Bronchial epithelial cell (primary cell): ENCODE measurements around the gene PMFBP1. TPM values are rescaled to one million over a fixed set of nuclear protein-coding genes. Genes with fewer than 3 reads are reported as not detected.

Experiments used
- DNase-seq: peaks from one replicate; pipeline ENCODE4 v3.0.0-alpha.2; 2010; ENCODE audit warnings: low read depth
- FAIRE-seq: peaks from 2 replicates; lab custom pipeline; 2011; peaks lifted over from hg19 to GRCh38; lab: Jason Lieb, UNC
- H3K27me3 ChIP-seq: 2 replicates; pipeline ENCODE4 v1.5.1; 2011; ENCODE audit warnings: low read length; ENCODE audit not compliant: control insufficient read depth, insufficient read depth
- H3K36me3 ChIP-seq: 2 replicates; pipeline ENCODE4 v1.5.1; 2011; ENCODE audit warnings: low read length; ENCODE audit not compliant: control insufficient read depth, insufficient read depth
- H3K4me3 ChIP-seq: 2 replicates; pipeline ENCODE4 v1.5.1; 2011; ENCODE audit warnings: mild to moderate bottlenecking, low read depth, low read length, control low read depth
- CTCF ChIP-seq: IDR thresholded peaks from 2 replicates; pipeline ENCODE4 v1.5.1; 2011; ENCODE audit warnings: mild to moderate bottlenecking, moderate library complexity, low read length, control low read depth, inconsistent platforms; ENCODE audit not compliant: insufficient read depth, severe bottlenecking
- total RNA-seq: library from RNA; depleted of rRNA; stranded (reverse); fragments of >200 nt; gene quantifications from 2 replicates; pipeline ENCODE4 v1.2.1, GENCODE V29; 2014

PMFBP1 gene
- total RNA-seq, 1 donor from 2014 or later: 0.53 TPM

DNA sequence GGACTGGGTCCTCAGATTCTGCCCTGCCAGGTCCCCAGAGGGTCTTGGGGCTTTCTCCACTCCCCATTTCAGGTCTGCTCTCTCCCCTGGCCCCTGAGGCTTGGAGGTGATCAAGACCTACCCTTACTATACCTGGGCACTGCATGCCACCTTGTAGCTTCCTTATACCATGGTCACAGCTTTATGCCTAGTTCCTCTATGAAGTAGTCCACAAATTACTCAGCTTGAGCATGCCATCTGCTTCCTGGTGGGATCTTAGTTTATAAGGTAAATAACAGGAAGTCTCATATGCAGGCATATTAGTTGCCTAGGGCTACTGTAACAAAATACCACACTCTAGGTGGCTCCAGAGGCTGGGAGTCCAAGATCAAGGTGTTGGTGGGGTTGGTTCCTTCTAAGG, 11.0 kb upstream of the PMFBP1 start:
- no peak for FAIRE-seq
- no peaks in the 10 kb centered on the region for H3K27me3 ChIP-seq
- no peak for TF ChIP-seq CTCF
- no peaks in the 10 kb centered on the region for H3K36me3 ChIP-seq
- no peak for DNase-seq
- H3K4me3 ChIP-seq: no peak overlapping the region

DNA sequence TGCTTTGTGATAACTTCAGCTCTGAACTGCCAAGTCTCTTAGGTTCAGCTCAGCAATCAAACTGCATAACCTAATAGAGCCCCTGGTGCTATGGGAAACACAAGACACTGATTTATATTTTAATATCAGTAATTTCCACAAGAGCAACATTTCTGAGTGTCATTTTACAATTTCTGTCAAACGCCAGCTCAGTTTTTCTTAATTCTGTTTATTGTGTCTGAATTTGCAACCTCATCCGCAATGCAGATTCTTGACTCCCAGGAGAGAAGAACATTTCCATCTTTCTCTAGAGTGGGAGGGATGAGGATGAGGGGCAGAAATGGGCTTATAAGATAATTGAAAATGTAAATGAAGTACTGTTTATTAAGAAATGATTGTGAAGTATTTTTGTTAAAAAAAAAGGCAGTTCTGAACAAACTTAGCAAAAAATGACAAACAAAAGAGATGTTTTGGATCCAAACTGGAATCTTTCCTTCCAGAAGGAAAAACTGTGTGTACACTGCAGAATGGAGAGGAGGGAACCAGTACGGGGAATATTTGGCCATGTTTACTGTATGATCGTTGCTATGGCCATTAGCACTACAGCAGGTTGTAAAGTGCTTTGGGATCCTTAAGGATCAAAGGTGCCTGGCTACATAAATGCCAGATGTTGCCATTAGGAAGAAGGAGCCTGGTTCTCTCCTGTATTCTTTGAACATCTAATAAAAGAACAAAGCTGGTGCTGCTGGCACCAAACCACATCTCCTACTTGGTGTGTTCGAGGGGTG, 7.4 kb upstream of the PMFBP1 start:
- Histone ChIP-seq H3K4me3 (no peak overlapping the region), H3K27me3 (no peaks in the 10 kb centered on the region), H3K36me3 (no peaks in the 10 kb centered on the region)
- FAIRE-seq: no peak
- DNase-seq: no peak
- TF ChIP-seq CTCF: no peak

DNA sequence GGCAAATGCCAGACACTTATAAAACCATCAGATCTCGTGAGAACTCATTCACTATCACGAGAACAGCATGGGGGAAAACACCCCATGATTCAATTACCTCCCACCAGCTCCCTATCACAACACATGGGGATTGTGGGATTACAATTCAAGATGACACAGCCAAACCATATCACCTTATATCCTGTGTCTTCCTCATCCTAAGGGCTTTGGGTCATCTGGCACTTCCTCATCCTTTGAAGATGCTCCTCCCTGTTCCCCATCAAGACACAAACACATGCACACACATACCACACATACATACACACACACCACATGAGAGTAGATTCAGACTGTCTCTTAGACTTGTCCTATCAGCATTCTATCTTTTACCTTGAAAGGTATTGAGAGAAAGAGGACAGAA, 2.8 kb upstream of the PMFBP1 start:
- H3K27me3 ChIP-seq: no peaks in the 10 kb centered on the region
- no peak overlapping the region for H3K4me3 ChIP-seq
- FAIRE-seq (no peak), DNase-seq (no peak)
- no peak for TF ChIP-seq CTCF
- no peaks in the 10 kb centered on the region for H3K36me3 ChIP-seq

DNA sequence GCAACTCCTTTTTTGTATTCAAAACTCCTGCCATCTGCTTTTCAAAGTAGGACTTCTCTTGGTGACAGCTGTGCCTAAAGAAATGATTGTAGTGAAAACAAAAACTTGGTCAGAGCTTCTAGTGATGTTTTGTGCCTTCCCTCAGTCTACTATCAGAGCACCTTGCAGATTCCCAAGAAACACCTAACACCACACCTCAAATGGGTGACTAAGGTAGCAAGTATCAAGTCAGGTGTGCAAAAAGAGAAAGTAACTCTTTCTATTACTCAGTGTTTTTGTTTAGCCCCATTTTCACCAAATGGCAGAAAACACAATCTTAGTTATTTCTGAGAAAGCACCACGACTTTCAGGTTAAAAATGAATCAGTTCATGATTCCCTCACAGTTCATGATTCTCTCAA, 2.0 kb upstream of the PMFBP1 start:
- H3K36me3 ChIP-seq: no peaks in the 10 kb centered on the region
- H3K27me3 ChIP-seq: no peaks in the 10 kb centered on the region
- H3K4me3 ChIP-seq: no peak overlapping the region
- DNase-seq (peak; percentile 7), FAIRE-seq (peak; percentile 75)
- TF ChIP-seq CTCF: no peak

- H3K27me3 ChIP-seq: no peaks in the 10 kb centered on the region
- H3K36me3 ChIP-seq: no peaks in the 10 kb centered on the region
- FAIRE-seq (no peak), DNase-seq (no peak)
- TF ChIP-seq CTCF: no peak
- H3K4me3 ChIP-seq: no peak overlapping the region
Observed at GRCh38 chr16:72171236-72171635, 719 bp downstream of the PMFBP1 start.

- FAIRE-seq (no peak), DNase-seq (no peak)
- TF ChIP-seq CTCF: no peak
- H3K27me3 ChIP-seq: no peaks in the 10 kb centered on the region
- H3K4me3 ChIP-seq: no peak overlapping the region
- H3K36me3 ChIP-seq: no peaks in the 10 kb centered on the region
Observed at GRCh38 chr16:72169708-72170107, 2.2 kb downstream of the PMFBP1 start.
